PC-3 (cell line): ENCODE measurements around the gene SAFB.

Experiments used
- EZH2phosphoT487 ChIP-seq: fragments of 300-600 bp; sonication (generic); IDR thresholded peaks from 2 replicates; pipeline ENCODE4 v1.6.1; 2018; ENCODE audit warnings: mild to moderate bottlenecking, antibody characterized with exemption, low read length, borderline replicate concordance
- TF ChIP-seq, protein P1 (sequence below): fragments of 300-600 bp; sonication (generic); conservative IDR thresholded peaks from 2 replicates; pipeline ENCODE4 v1.5.1; 2017; ENCODE audit warnings: antibody characterized with exemption, low read depth, mild to moderate bottlenecking, low read length

DNA sequence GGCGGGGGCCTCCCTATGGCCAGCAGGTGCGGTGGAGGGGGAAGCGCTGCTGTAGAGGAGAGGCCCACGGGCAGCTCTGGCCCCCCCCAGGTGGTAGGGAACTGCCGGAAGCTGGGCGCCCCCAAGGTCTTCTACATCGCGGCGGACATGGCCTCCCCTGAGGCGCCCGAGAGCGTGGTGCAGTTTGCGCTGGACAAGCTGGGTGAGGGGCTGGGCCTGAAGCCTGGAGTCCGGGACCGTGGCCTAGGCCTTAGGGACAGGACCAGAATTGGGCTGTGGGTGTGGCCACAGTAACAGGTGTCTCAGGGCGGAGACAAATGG, 63.4 kb downstream of the SAFB start:
- TF ChIP-seq, protein P1, sequence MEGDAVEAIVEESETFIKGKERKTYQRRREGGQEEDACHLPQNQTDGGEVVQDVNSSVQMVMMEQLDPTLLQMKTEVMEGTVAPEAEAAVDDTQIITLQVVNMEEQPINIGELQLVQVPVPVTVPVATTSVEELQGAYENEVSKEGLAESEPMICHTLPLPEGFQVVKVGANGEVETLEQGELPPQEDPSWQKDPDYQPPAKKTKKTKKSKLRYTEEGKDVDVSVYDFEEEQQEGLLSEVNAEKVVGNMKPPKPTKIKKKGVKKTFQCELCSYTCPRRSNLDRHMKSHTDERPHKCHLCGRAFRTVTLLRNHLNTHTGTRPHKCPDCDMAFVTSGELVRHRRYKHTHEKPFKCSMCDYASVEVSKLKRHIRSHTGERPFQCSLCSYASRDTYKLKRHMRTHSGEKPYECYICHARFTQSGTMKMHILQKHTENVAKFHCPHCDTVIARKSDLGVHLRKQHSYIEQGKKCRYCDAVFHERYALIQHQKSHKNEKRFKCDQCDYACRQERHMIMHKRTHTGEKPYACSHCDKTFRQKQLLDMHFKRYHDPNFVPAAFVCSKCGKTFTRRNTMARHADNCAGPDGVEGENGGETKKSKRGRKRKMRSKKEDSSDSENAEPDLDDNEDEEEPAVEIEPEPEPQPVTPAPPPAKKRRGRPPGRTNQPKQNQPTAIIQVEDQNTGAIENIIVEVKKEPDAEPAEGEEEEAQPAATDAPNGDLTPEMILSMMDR, result no peak
- TF ChIP-seq EZH2phosphoT487, result no peak
